Superior temporal gyrus (tissue), 1 donor: ENCODE measurements around the gene SSBP4.
A peak's percentile ranks its signal among the peaks of the same experiment; 100 is the strongest.

Source experiments
- DNase-seq: peaks from one replicate; pipeline ENCODE4 v3.0.0-alpha.2; 2016; ENCODE audit errors: extremely low spot score

The SSBP4 gene

GRCh38 chr19:18468517-18468916 lies 49.3 kb downstream of the SSBP4 start:
- no peak for DNase-seq

GRCh38 chr19:18469069-18469846 lies 50.1 kb downstream of the SSBP4 start:
- DNase-seq: peak; percentile 44

GRCh38 chr19:18470787-18471186 lies 51.6 kb downstream of the SSBP4 start:
- DNase-seq: no peak

- DNase-seq: no peak
Observed at GRCh38 chr19:18473003-18473705, 54.0 kb downstream of the SSBP4 start.

- DNase-seq: no peak
Observed at GRCh38 chr19:18473706-18474087, 54.5 kb downstream of the SSBP4 start.

GRCh38 chr19:18474366-18474887 lies 55.2 kb downstream of the SSBP4 start:
- no peak for DNase-seq

GRCh38 chr19:18475004-18475453 lies 55.8 kb downstream of the SSBP4 start:
- DNase-seq: no peak

- no peak for DNase-seq
Observed at GRCh38 chr19:18475762-18476331, 56.6 kb downstream of the SSBP4 start.

- DNase-seq: no peak
Observed at GRCh38 chr19:18476507-18477041, 57.4 kb downstream of the SSBP4 start.

GRCh38 chr19:18477042-18477779 lies 58.0 kb downstream of the SSBP4 start:
- no peak for DNase-seq

GRCh38 chr19:18477974-18478373 lies 58.8 kb downstream of the SSBP4 start:
- no peak for DNase-seq

GRCh38 chr19:18478545-18479311 lies 59.5 kb downstream of the SSBP4 start:
- DNase-seq: peak; percentile 39

GRCh38 chr19:18480006-18480691 lies 61.0 kb downstream of the SSBP4 start:
- DNase-seq: no peak

GRCh38 chr19:18481505-18482222 lies 62.5 kb downstream of the SSBP4 start:
- no peak for DNase-seq

- DNase-seq: no peak
Observed at GRCh38 chr19:18483119-18483890, 64.1 kb downstream of the SSBP4 start.
